Left ventricle myocardium inferior (tissue), 1 donor: ENCODE data around the gene CMTR2. TPM values are rescaled to one million over a fixed set of nuclear protein-coding genes. Genes with fewer than 3 reads are reported as not detected.
A peak's percentile ranks its signal among the peaks of the same experiment; 100 is the strongest.
"Not testable (repeated sequence)": the region's sequence is repeated elsewhere in the genome, so short reads cannot be mapped to it uniquely, and the experiment has no call there.

ENCODE experiments used
- DNase-seq: peaks from one replicate; pipeline ENCODE4 v3.0.0-alpha.2; 2020
- H3K27ac ChIP-seq: fragments of 200-600 bp; replicated peaks from 2 replicates; pipeline ENCODE4 v1.8.0; 2021
- H3K27me3 ChIP-seq: fragments of 200-600 bp; 2 replicates; pipeline ENCODE4 v1.8.0; 2021; ENCODE audit warnings: low read depth
- H3K36me3 ChIP-seq: fragments of 200-600 bp; 2 replicates; pipeline ENCODE4 v1.8.0; 2021
- H3K4me1 ChIP-seq: fragments of 200-600 bp; 2 replicates; pipeline ENCODE4 v1.8.0; 2021
- H3K4me3 ChIP-seq: fragments of 200-600 bp; 2 replicates; pipeline ENCODE4 v1.8.0; 2021; ENCODE audit warnings: mild to moderate bottlenecking, moderate library complexity
- H3K9me3 ChIP-seq: fragments of 200-600 bp; replicated peaks from 2 replicates; pipeline ENCODE4 v1.8.0; 2021
- intact Hi-C: fragments of 100-400 bp; cut with micrococcal nuclease; formaldehyde crosslinking; loops from one replicate; pipeline ENCODE4 v1.11.0; 2022
- total RNA-seq: library from RNA; stranded (reverse); fragmentation: NEBNext Ultra II Directional; extraction: Animal tissue kit (Norgen Biotek cat#: 25700); gene quantifications from one replicate; pipeline ENCODE4 v1.2.1, GENCODE V29; 2021
- TF ChIP-seq, protein P1 (sequence below): fragments of 200-600 bp; IDR thresholded peaks from 2 replicates; pipeline ENCODE4 v1.8.0; 2021; ENCODE audit warnings: antibody characterized with exemption, mild to moderate bottlenecking, borderline replicate concordance
- donor health status: DM: no; HTN: yes; CAD: no; lungs with severe emphysema.

CMTR2 gene
- total RNA-seq, 1 donor from 2014 or later, result 9.3 TPM

DNA sequence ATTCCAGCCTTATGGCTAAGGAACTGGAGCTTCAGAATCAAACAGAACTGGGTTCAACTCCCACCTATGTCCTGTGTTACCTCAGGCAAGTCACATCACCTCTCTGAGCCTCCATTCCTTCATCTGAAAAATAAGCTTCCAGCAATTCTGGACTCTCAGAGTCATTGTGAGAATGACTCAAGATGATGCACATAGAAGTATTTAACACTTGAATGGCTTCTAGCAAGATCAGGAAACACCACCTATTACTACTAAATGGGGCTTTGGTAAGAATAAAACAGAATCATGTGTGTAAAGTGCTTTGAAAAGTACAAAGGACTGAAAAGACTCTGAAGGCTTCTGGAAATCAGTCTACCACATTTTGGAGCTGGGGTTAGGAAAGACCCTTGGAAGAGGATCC lies 38.5 kb upstream of the CMTR2 start:
- H3K36me3 ChIP-seq, result no peaks in the 10 kb centered on the region
- H3K27me3 ChIP-seq, result peaks cover 13% of the 10 kb centered on the region
- no peak overlapping the region for H3K4me3 ChIP-seq
- TF ChIP-seq, protein P1, sequence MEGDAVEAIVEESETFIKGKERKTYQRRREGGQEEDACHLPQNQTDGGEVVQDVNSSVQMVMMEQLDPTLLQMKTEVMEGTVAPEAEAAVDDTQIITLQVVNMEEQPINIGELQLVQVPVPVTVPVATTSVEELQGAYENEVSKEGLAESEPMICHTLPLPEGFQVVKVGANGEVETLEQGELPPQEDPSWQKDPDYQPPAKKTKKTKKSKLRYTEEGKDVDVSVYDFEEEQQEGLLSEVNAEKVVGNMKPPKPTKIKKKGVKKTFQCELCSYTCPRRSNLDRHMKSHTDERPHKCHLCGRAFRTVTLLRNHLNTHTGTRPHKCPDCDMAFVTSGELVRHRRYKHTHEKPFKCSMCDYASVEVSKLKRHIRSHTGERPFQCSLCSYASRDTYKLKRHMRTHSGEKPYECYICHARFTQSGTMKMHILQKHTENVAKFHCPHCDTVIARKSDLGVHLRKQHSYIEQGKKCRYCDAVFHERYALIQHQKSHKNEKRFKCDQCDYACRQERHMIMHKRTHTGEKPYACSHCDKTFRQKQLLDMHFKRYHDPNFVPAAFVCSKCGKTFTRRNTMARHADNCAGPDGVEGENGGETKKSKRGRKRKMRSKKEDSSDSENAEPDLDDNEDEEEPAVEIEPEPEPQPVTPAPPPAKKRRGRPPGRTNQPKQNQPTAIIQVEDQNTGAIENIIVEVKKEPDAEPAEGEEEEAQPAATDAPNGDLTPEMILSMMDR, result no peak
- H3K27ac ChIP-seq, result no peak overlapping the region
- no peaks in the 10 kb centered on the region for H3K4me1 ChIP-seq
- DNase-seq, result no peak
- intact Hi-C loops, result no loop called here
- peaks cover 19% of the 10 kb centered on the region for H3K9me3 ChIP-seq

DNA sequence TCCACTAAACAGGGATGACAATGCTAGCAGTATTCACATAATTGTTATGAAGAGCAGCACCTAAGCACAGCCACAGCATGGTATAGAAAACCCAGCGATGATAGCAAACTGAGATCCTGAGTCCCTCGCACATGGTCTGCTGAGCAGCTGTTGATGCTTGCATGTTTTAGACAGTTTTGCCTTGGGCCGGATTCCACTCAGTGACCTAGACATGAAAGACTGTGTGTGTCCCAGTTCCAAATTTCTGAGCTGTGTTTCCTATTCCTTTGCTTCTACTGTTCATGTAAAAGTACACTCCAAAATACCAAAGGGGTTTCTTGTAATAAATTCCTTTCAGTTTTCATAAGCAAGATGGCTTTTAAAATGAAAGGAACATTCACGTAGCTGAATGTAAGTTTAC lies 30.8 kb upstream of the CMTR2 start:
- Histone ChIP-seq H3K4me3 (no peak overlapping the region), H3K9me3 (no peaks in the 10 kb centered on the region), H3K4me1 (no peaks in the 10 kb centered on the region), H3K27me3 (peaks cover 51% of the 10 kb centered on the region), H3K27ac (no peak overlapping the region), H3K36me3 (no peaks in the 10 kb centered on the region)
- no peak for DNase-seq
- intact Hi-C loops, result no loop called here
- TF ChIP-seq, protein P1, result no peak

DNA sequence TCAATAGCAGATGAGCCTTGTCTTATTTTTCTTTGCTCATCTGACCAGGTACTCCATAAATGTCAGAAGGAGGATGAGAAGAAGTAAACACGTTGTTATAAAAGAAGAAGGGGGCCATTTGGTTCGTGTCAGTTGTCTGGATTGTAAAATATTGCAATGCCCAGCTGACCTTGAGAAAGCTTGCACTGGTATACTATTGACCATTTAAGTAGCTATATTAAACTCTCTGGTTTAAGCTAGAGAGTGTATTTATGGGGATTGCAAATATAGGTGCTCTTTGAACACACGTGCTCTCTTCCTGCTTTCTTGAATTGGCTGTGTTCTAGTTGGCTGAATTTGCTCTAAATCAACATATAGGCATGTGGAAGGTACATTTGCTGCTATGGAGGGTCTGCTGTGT lies 26.1 kb upstream of the CMTR2 start:
- no peak for DNase-seq
- no peaks in the 10 kb centered on the region for H3K9me3 ChIP-seq
- H3K36me3 ChIP-seq, result no peaks in the 10 kb centered on the region
- TF ChIP-seq, protein P1, result no peak
- no peaks in the 10 kb centered on the region for H3K4me1 ChIP-seq
- intact Hi-C loops, result no loop called here
- H3K4me3 ChIP-seq, result no peak overlapping the region
- peaks cover 66% of the 10 kb centered on the region for H3K27me3 ChIP-seq
- H3K27ac ChIP-seq, result no peak overlapping the region

DNA sequence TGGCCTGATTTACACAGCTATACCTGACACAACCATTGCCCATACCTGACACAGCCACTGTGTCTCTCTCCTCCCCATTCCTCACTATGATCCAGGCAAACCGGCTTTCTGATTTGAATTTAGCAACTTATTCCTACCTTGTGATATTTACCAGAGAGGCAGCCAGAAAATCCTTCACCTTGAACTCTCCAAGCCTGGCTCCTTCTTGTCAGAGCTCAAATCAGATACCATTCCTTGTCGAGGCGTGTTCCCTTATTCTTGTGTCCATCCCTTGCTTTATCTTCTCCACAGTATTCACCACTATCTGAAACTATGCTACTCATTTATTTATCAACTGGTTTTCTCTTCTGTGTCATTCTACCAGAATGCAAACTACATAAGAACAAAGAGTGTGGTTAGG lies 24.4 kb upstream of the CMTR2 start:
- intact Hi-C loops, H3K27ac ChIP-seq, H3K36me3 ChIP-seq, H3K9me3 ChIP-seq, DNase-seq, H3K4me3 ChIP-seq, H3K4me1 ChIP-seq: not testable (repeated sequence)
- peaks cover 61% of the 10 kb centered on the region for H3K27me3 ChIP-seq

DNA sequence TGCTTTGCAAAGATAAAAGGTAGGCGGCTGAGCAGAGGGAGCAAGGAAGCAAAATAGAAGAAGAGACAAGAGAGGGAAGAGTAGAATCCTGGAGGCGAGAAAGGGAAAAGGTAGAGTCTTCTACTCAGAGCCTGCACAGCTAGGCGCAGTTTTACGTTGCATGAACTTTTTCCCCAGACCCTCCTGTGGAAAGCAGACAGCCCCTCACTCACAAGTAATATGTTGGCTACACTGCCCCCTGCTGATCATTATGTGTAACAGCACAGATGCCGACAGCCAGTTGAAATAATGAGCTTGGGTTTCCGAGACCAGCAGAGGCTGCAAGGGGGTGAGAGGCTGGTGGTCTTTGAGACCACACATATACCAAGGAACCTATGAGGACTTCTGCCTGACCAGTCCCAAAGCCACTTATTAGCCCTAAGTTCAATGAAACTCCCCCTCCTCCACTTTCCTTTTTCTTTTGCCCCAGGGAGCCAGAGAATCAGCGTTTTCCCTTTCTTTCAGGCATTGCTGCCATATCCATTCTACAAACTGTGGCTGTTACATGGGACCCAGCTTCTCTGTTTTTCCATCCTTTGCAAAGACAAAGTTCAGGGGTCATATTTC lies 22.5 kb upstream of the CMTR2 start:
- Histone ChIP-seq H3K27me3 (peaks cover 54% of the 10 kb centered on the region), H3K36me3 (no peaks in the 10 kb centered on the region), H3K4me1 (no peaks in the 10 kb centered on the region), H3K27ac (no peak overlapping the region), H3K9me3 (no peaks in the 10 kb centered on the region), H3K4me3 (no peak overlapping the region)
- TF ChIP-seq, protein P1, result peak; percentile 75
- no peak for DNase-seq
- intact Hi-C loops, result no loop called here

DNA sequence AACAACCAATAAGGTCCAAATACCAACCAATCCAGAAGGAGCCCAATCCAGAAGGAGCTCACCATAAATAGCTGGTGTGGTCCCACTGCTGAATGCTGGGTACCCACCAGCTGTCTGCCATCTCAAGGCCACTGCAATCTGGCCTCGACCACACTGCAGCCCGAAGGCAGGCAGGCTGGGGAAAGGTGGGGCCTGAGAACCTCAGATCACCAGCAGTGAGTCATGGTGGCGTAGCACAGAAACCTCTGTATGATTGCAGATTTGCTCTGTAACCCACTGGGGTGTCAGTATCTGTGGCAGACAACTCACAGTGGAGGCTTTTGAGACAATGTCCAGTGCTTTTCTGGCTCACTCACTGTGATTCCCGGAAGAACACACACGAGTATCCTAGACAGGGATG lies 14.7 kb upstream of the CMTR2 start:
- Histone ChIP-seq H3K27me3 (peaks cover 43% of the 10 kb centered on the region), H3K4me1 (no peaks in the 10 kb centered on the region), H3K4me3 (no peak overlapping the region), H3K9me3 (peaks cover 18% of the 10 kb centered on the region), H3K36me3 (no peaks in the 10 kb centered on the region), H3K27ac (no peak overlapping the region)
- TF ChIP-seq, protein P1, result no peak
- intact Hi-C loops, result no loop called here
- DNase-seq, result no peak
